ENCODE results near the gene CORT. TPM values are rescaled to one million over a fixed set of nuclear protein-coding genes. Genes with fewer than 3 reads are reported as not detected.

The CORT gene
- total RNA-seq, 1 donor = not detected

DNA sequence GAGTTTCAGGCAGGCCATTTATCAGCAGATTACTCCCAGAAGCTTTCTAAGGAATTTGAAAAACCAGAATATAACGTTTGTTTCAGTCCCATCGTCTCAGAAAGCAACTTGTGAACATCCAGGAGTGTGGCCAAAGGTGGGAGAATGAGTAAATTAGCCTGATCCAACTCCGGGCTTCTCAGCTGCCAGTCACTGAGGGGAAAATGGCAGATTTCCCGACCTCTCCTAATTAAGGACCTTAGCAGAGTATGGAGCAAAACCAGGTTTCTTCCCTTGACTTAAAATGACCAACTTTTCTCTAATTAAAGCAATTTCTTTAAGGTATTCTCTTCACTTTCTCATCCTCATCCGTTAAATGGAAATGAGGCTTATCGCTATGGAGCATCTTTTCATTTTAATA, 1.0 kb downstream of the CORT start:
- TF ChIP-seq, protein P1, sequence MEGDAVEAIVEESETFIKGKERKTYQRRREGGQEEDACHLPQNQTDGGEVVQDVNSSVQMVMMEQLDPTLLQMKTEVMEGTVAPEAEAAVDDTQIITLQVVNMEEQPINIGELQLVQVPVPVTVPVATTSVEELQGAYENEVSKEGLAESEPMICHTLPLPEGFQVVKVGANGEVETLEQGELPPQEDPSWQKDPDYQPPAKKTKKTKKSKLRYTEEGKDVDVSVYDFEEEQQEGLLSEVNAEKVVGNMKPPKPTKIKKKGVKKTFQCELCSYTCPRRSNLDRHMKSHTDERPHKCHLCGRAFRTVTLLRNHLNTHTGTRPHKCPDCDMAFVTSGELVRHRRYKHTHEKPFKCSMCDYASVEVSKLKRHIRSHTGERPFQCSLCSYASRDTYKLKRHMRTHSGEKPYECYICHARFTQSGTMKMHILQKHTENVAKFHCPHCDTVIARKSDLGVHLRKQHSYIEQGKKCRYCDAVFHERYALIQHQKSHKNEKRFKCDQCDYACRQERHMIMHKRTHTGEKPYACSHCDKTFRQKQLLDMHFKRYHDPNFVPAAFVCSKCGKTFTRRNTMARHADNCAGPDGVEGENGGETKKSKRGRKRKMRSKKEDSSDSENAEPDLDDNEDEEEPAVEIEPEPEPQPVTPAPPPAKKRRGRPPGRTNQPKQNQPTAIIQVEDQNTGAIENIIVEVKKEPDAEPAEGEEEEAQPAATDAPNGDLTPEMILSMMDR (IDR thresholded peaks at IDR 0.05; ENCODE audit: insufficient read depth, low read depth, low read length) = no peak
- peak overlapping the region; percentile 32 for H3K4me3 ChIP-seq (ENCODE audit: low read depth, low read length)
- DNase-seq (ENCODE audit: low read depth) = no peak

DNA sequence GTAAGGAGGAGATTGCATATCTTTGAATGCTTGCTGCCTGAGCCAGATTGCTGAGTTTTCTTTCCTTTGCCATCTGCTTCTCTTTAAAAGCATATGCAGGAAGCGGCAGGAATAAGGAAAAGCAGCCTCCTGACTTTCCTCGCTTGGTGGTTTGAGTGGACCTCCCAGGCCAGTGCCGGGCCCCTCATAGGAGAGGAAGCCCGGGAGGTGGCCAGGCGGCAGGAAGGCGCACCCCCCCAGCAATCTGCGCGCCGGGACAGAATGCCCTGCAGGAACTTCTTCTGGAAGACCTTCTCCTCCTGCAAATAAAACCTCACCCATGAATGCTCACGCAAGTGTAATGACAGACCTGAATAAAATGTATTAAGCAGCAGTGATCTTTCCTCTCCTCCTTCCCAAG, 1.5 kb downstream of the CORT start:
- TF ChIP-seq, protein P1 (IDR thresholded peaks at IDR 0.05; ENCODE audit: insufficient read depth, low read depth, low read length) = no peak
- peak overlapping the region; percentile 32 for H3K4me3 ChIP-seq (ENCODE audit: low read depth, low read length)
- peak; percentile 36 for DNase-seq (ENCODE audit: low read depth)

DNA sequence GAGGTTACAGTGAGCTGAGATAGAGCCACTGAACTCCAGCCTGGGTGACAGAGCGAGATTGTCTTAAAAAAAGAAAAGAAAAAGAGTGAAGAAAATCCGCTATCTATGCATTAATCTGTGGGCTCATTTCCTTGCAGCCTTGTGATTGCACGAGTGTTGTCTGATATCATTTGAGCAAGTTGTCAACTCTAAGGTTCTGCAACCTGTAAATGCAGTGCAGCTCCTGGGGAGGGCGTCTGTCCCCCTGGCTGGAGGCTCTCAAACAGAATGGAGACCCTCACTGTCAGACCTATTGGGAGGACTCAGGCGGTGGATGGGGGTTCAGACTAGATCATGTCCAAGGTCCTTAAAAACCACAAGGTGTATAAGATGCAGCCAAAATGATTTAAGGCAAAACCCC, 6.2 kb downstream of the CORT start:
- TF ChIP-seq, protein P1 (IDR thresholded peaks at IDR 0.05; ENCODE audit: insufficient read depth, low read depth, low read length) = no peak
- no peak for DNase-seq (ENCODE audit: low read depth)
- no peak overlapping the region for H3K4me3 ChIP-seq (ENCODE audit: low read depth, low read length)

DNA sequence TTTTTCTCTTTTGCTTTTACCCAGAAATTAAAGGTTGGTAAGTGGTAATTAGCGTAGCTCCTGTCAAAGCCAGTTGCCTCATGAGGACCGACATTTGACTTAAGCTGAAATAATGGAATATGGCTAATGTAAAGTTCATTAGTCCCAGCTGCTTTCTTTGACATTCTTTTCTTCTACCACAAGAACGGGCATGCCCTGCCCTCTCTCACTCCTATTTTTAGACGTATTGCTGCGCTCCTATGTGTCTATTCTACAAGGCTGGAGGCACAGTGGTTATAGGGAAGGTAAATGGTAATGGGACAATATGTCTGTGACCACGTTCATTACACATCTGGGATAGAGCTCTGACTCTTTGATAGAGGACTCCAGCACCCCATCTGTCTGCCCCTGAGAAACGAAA, 6.8 kb downstream of the CORT start:
- H3K4me3 ChIP-seq (ENCODE audit: low read depth, low read length) = no peak overlapping the region
- TF ChIP-seq, protein P1 (IDR thresholded peaks at IDR 0.05; ENCODE audit: insufficient read depth, low read depth, low read length) = no peak
- no peak for DNase-seq (ENCODE audit: low read depth)

DNA sequence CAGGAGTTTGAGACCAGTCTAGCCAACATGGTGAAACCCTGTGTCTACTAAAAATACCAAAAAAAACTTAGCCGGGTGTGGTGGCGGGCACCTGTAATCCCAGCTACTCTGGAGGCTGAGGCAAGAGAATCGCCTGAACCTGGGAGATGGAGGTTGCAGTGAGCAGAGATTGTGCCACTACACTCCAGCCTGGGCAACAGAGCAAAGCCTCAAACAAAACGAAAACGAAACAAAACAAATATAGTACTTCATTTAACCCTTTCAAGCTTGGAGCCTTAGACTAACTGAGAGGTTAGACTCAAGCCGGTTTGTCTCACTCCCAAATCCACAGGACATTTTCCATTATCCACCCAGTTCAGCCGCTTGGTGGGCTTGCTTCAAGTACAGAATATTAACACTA, 7.6 kb downstream of the CORT start:
- H3K4me3 ChIP-seq (ENCODE audit: low read depth, low read length) = peak overlapping the region; percentile 24
- DNase-seq (ENCODE audit: low read depth) = peak; percentile 37

DNA sequence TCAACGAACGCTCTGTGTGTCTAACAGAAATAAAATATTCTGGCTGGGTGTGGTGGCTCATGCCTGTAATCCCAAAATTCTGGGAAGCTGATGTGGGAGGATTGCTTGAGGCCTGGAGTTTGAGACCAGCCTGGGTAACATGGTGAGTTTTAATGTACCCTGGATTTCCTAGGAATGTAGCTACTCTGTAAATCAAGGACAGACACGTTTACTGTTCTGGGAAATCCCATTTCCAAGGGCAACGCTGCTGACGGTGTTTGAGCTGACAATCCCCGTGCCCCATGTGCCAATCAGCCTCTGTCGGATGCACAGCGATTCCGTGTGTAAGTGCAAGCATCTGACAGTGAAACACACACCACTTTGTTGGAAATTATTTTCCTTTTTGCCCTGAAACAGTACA, 8.0 kb downstream of the CORT start:
- DNase-seq (ENCODE audit: low read depth) = peak; percentile 74
- TF ChIP-seq, protein P1 (IDR thresholded peaks at IDR 0.05; ENCODE audit: insufficient read depth, low read depth, low read length) = no peak
- H3K4me3 ChIP-seq (ENCODE audit: low read depth, low read length) = peak overlapping the region; percentile 24

DNA sequence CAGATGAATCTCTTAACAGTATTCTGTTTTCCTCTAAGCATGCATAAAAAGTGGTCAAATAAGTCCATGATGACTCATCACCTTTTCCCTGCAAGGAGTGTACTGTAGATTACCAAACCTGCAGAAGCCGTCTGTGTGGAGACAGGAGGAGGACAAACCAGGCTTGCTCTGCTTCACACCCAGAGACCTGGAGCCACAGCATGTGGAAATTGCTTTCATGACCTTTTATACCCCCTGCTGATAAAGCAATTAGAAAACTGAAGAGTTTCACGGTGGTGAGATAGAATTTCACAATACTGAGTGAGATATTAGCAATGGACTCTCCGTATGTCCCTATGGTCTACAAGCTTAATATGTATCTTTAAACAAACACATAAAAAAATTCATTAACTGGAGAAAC, 9.4 kb downstream of the CORT start:
- peak; percentile 94 for DNase-seq (ENCODE audit: low read depth)
- H3K4me3 ChIP-seq (ENCODE audit: low read depth, low read length) = no peak overlapping the region
- TF ChIP-seq, protein P1 (IDR thresholded peaks at IDR 0.05; ENCODE audit: insufficient read depth, low read depth, low read length) = no peak
